22Rv1 (cell line): Measurements from ENCODE around the gene SKI.

Experiments used
- ZFX ChIP-seq: fragments of 450-650 bp; IDR thresholded peaks from 2 replicates; pipeline ENCODE4 v1.6.1; 2017; ENCODE audit warnings: antibody characterized with exemption, borderline replicate concordance
- TF ChIP-seq, protein P1 (sequence below): fragments of 450-650 bp; IDR thresholded peaks from 2 replicates; pipeline ENCODE4 v1.5.1; 2017; ENCODE audit warnings: mild to moderate bottlenecking

DNA sequence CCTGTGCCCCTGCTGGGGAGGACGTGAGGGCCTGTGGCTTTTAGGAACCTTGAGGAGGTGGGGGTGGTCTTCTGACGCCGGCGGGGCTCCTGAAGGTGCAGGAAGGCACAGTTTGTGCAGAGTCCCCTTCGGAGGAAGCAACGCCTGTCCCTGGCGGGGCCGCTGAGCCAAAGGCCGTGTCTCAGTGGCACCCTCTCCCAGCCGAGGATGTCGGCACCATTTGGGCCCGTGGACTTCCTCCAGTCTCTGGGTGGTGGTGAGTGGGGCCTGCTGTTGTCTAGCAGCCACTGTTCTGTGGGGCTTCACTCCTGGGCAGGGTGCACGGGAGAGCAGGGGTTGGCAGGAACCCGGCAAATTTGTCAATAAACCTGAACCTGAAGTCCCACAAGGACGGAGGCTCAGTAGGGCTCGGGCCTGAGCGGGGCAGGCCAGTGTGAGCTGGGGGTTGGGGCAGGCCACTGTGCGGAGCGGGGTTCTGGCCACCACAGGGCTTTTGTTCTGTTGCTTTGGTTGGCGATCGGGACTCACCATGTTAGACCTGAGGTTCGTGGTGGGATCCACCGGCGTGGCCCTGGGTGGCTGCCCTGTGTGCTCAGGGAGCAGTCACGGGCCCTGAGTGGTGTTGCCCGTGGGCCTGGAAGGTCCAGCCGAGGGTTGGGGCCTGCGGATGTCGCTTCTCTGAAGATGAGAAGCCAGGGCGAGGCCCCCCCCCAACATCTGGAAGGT, 64.8 kb downstream of the SKI start:
- TF ChIP-seq, protein P1, sequence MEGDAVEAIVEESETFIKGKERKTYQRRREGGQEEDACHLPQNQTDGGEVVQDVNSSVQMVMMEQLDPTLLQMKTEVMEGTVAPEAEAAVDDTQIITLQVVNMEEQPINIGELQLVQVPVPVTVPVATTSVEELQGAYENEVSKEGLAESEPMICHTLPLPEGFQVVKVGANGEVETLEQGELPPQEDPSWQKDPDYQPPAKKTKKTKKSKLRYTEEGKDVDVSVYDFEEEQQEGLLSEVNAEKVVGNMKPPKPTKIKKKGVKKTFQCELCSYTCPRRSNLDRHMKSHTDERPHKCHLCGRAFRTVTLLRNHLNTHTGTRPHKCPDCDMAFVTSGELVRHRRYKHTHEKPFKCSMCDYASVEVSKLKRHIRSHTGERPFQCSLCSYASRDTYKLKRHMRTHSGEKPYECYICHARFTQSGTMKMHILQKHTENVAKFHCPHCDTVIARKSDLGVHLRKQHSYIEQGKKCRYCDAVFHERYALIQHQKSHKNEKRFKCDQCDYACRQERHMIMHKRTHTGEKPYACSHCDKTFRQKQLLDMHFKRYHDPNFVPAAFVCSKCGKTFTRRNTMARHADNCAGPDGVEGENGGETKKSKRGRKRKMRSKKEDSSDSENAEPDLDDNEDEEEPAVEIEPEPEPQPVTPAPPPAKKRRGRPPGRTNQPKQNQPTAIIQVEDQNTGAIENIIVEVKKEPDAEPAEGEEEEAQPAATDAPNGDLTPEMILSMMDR = no peak
- TF ChIP-seq ZFX = no peak
